Loucy (cell line): ENCODE measurements around the gene CACNA1D.

ENCODE experiments used
- H2AFZ ChIP-seq: fragments of 200-600 bp; sonication (generic); 2 replicates; pipeline ENCODE4 v1.6.0; 2016; ENCODE audit warnings: antibody characterized with exemption, mild to moderate bottlenecking, low read length, moderate library complexity
- H3F3A ChIP-seq: fragments of 200-600 bp; 2 replicates; pipeline ENCODE4 v1.6.0; 2016; ENCODE audit warnings: antibody characterized with exemption, low read depth, mild to moderate bottlenecking
- H3K27me3 ChIP-seq: fragments of 200-600 bp; sonication (generic); 2 replicates; pipeline ENCODE4 v1.6.1; 2014; ENCODE audit warnings: low read length, mild to moderate bottlenecking; ENCODE audit not compliant: insufficient read depth, poor library complexity, severe bottlenecking
- H3K36me3 ChIP-seq: fragments of 200-600 bp; sonication (generic); 2 replicates; pipeline ENCODE4 v1.6.1; 2016; ENCODE audit warnings: low read length; ENCODE audit not compliant: insufficient read depth
- H3K4me1 ChIP-seq: fragments of 200-600 bp; sonication (generic); 2 replicates; pipeline ENCODE4 v1.5.1; 2014; ENCODE audit warnings: low read length, mild to moderate bottlenecking; ENCODE audit not compliant: insufficient read depth, poor library complexity, severe bottlenecking
- H3K4me2 ChIP-seq: fragments of 200-600 bp; sonication (generic); 2 replicates; pipeline ENCODE4 v1.6.0; 2014; ENCODE audit warnings: antibody characterized with exemption, low read length, low read depth, mild to moderate bottlenecking; ENCODE audit not compliant: poor library complexity, severe bottlenecking
- H3K4me3 ChIP-seq: fragments of 200-600 bp; sonication (generic); 2 replicates; pipeline ENCODE4 v1.5.1; 2014; ENCODE audit warnings: low read length, mild to moderate bottlenecking, mixed read lengths; ENCODE audit not compliant: poor library complexity, severe bottlenecking
- H3K79me2 ChIP-seq: fragments of 200-600 bp; sonication (generic); 2 replicates; pipeline ENCODE4 v1.6.1; 2014; ENCODE audit warnings: low read length; ENCODE audit not compliant: insufficient read depth
- H3K9ac ChIP-seq: fragments of 200-600 bp; sonication (generic); 2 replicates; pipeline ENCODE4 v1.6.0; 2014; ENCODE audit warnings: mild to moderate bottlenecking, low read depth, low read length, moderate library complexity; ENCODE audit not compliant: poor library complexity, severe bottlenecking
- H3K9me2 ChIP-seq: fragments of 200-600 bp; sonication (generic); replicated peaks from 2 replicates; pipeline ENCODE4 v1.6.1; 2016; ENCODE audit warnings: low read depth, low read length, mixed read lengths
- H3K9me3 ChIP-seq: fragments of 200-600 bp; sonication (generic); 2 replicates; pipeline ENCODE4 v1.6.1; 2014; ENCODE audit warnings: mild to moderate bottlenecking, antibody characterized with exemption, low read length, low read depth; ENCODE audit not compliant: insufficient read depth
- H4K20me1 ChIP-seq: fragments of 200-600 bp; sonication (generic); 2 replicates; pipeline ENCODE4 v1.6.0; 2014; ENCODE audit warnings: antibody characterized with exemption, low read length, mild to moderate bottlenecking; ENCODE audit not compliant: insufficient read depth, poor library complexity, severe bottlenecking
- CTCF ChIP-seq: fragments of 200-600 bp; sonication (generic); conservative IDR thresholded peaks from 2 replicates; pipeline ENCODE4 v1.5.1; 2014; ENCODE audit warnings: mild to moderate bottlenecking, antibody characterized with exemption, low read length
- EZH2phosphoT487 ChIP-seq: fragments of 200-600 bp; IDR thresholded peaks from 2 replicates; pipeline ENCODE4 v1.6.1; 2018; ENCODE audit warnings: antibody characterized with exemption, mild to moderate bottlenecking, moderate library complexity, borderline replicate concordance

Gene CACNA1D

GRCh38 chr3:53725387-53725995, 231.1 kb downstream of the CACNA1D start:
- Histone ChIP-seq H2AFZ (no peak overlapping the region), H3K27me3 (no peaks in the 10 kb centered on the region), H3F3A (no peaks in the 10 kb centered on the region), H3K4me1 (no peaks in the 10 kb centered on the region), H3K9ac (no peak overlapping the region), H3K9me3 (no peaks in the 10 kb centered on the region), H4K20me1 (no peaks in the 10 kb centered on the region), H3K36me3 (no peaks in the 10 kb centered on the region), H3K4me3 (no peak overlapping the region), H3K79me2 (no peaks in the 10 kb centered on the region), H3K9me2 (no peaks in the 10 kb centered on the region), H3K4me2 (no peak overlapping the region)
- no peak for TF ChIP-seq CTCF
- TF ChIP-seq EZH2phosphoT487, result no peak

DNA sequence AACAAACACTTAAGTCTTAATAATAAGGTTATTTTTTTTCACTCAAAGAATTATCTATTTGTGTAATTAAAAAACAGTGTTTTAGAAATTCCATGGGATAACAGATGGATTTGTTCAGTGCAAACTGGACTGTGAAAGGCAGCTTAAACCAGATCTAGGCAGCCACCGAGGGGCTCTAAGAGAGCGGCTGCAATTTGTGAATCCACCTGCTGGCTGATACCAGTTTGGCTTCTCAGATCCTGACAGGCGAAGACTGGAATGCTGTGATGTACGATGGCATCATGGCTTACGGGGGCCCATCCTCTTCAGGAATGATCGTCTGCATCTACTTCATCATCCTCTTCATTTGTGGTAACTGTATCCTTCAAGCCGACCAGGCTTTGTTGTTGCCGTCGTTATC, 232.2 kb downstream of the CACNA1D start:
- TF ChIP-seq EZH2phosphoT487, result no peak
- TF ChIP-seq CTCF, result no peak
- H3K79me2 ChIP-seq, result no peaks in the 10 kb centered on the region
- H3F3A ChIP-seq, result no peaks in the 10 kb centered on the region
- no peaks in the 10 kb centered on the region for H3K36me3 ChIP-seq
- H2AFZ ChIP-seq, result no peak overlapping the region
- H3K9me2 ChIP-seq, result no peaks in the 10 kb centered on the region
- no peak overlapping the region for H3K9ac ChIP-seq
- no peak overlapping the region for H3K4me3 ChIP-seq
- no peaks in the 10 kb centered on the region for H3K9me3 ChIP-seq
- no peaks in the 10 kb centered on the region for H4K20me1 ChIP-seq
- no peaks in the 10 kb centered on the region for H3K4me1 ChIP-seq
- H3K27me3 ChIP-seq, result no peaks in the 10 kb centered on the region
- H3K4me2 ChIP-seq, result no peak overlapping the region

DNA sequence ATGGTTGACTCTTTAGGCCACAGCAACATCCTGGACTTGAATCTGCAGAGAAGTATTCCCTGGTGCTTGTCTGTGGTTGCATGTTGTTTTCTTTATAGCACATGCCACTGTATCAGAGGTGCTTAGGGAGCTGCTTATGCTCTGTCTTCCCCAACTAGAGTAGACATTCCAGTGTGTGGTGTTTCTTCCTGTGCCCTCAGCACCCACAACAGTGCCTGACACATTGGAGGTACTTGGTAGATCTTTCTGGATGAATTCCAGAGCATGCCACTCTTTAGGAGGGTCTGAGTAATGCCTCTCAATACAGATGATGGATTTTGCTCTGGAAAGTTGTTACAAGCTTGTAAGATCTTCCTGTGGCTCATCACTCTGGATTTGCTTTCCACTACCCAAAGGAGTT, 234.2 kb downstream of the CACNA1D start:
- no peaks in the 10 kb centered on the region for H3K27me3 ChIP-seq

More for the DNA sequence above, 234.2 kb downstream of the CACNA1D start:
- H3K4me3 ChIP-seq, result no peak overlapping the region
- no peaks in the 10 kb centered on the region for H4K20me1 ChIP-seq
- no peaks in the 10 kb centered on the region for H3K9me2 ChIP-seq
- no peak overlapping the region for H3K9ac ChIP-seq
- no peaks in the 10 kb centered on the region for H3F3A ChIP-seq
- H3K36me3 ChIP-seq, result no peaks in the 10 kb centered on the region
- H3K4me2 ChIP-seq, result no peak overlapping the region
- no peaks in the 10 kb centered on the region for H3K79me2 ChIP-seq
- TF ChIP-seq CTCF (no peak), EZH2phosphoT487 (no peak)
- no peak overlapping the region for H2AFZ ChIP-seq
- no peaks in the 10 kb centered on the region for H3K4me1 ChIP-seq
- H3K9me3 ChIP-seq, result no peaks in the 10 kb centered on the region
